Common myeloid progenitor, CD34-positive (primary cell): Measurements from ENCODE around the gene CPLANE1.

Source experiments
- CTCF ChIA-PET: fragments of 350-600 bp; sonication (Branson Sonifier 250); formaldehyde crosslinking; loops from one replicate; lab custom pipeline; 2021; ENCODE audit warnings: antibody characterized with exemption; lab: Charles Lee
- POLR2A ChIA-PET: fragments of 350-600 bp; sonication (Branson Sonifier 250); formaldehyde crosslinking; loops from one replicate; lab custom pipeline; 2021; ENCODE audit warnings: antibody characterized with exemption; lab: Charles Lee
- DNase-seq, 3 donors: peaks; one replicate each; pipeline versions ENCODE4 v3.0.0 to v3.0.0-alpha.2; 2013
- H3K27ac ChIP-seq, 2 experiments: 1 replicate in 1 of 2; 2 replicates in 1 of 2; pipeline ENCODE4 v1.7.0; 2013; ENCODE audit warnings: inconsistent platforms in 2 of 2, low read length in 2 of 2, mild to moderate bottlenecking in 2 of 2, low read depth in 1 of 2, moderate library complexity in 1 of 2; ENCODE audit not compliant: severe bottlenecking in 2 of 2, insufficient read depth in 1 of 2, poor library complexity in 1 of 2
- H3K27me3 ChIP-seq, 5 experiments: replicated peaks in 2 of 5; 1 replicate in 3 of 5; 2 replicates in 2 of 5; pipeline versions ENCODE4 v1.6.1 to v1.7.0; 2013; ENCODE audit warnings: low read length in 4 of 5, mild to moderate bottlenecking in 2 of 5, moderate library complexity in 2 of 5, inconsistent platforms in 1 of 5; ENCODE audit not compliant: insufficient read depth in 5 of 5, control insufficient read depth in 4 of 5
- H3K36me3 ChIP-seq, 4 experiments: 1 replicate in 2 of 4; 2 replicates in 2 of 4; pipeline versions ENCODE4 v1.6.1 to v1.7.0; 2013; ENCODE audit warnings: low read length in 3 of 4, control low read depth in 1 of 4, mild to moderate bottlenecking in 1 of 4; ENCODE audit not compliant: control insufficient read depth in 4 of 4, insufficient read depth in 4 of 4
- H3K4me1 ChIP-seq, 4 experiments: 1 replicate in 3 of 4; 2 replicates in 1 of 4; pipeline versions ENCODE4 v1.6.1 to v1.7.1; 2013; ENCODE audit warnings: low read length in 3 of 4, mild to moderate bottlenecking in 3 of 4, control low read depth in 1 of 4, inconsistent platforms in 1 of 4, moderate library complexity in 1 of 4; ENCODE audit not compliant: control insufficient read depth in 4 of 4, insufficient read depth in 4 of 4; ENCODE audit errors: control extremely low read depth in 1 of 4
- H3K4me3 ChIP-seq, 7 experiments: 1 replicate in 4 of 7; 2 replicates in 3 of 7; pipeline versions ENCODE4 v1.5.1 to v1.7.0; 2013; ENCODE audit warnings: mild to moderate bottlenecking in 7 of 7, low read length in 6 of 7, moderate library complexity in 6 of 7, inconsistent platforms in 2 of 7, low read depth in 2 of 7, control low read depth in 1 of 7; ENCODE audit not compliant: insufficient read depth in 4 of 7, control insufficient read depth in 1 of 7; ENCODE audit errors: extremely low read depth in 1 of 7
- H3K9me3 ChIP-seq, 5 experiments: 1 replicate in 4 of 5; 2 replicates in 1 of 5; pipeline versions ENCODE4 v1.6.1 to v1.7.1; 2013; ENCODE audit warnings: low read length in 4 of 5, mild to moderate bottlenecking in 2 of 5, inconsistent platforms in 1 of 5, low read depth in 1 of 5, moderate library complexity in 1 of 5; ENCODE audit not compliant: control insufficient read depth in 4 of 5, insufficient read depth in 2 of 5; ENCODE audit errors: control extremely low read depth in 1 of 5
- WGBS: methylation state at CpG from one replicate; pipeline ENCODE4 v1.1.5; 2013; ENCODE audit not compliant: insufficient coverage; 5-methylcytosine and 5-hydroxymethylcytosine counted together

The CPLANE1 gene

GRCh38 chr5:37174928-37175327, 74.2 kb downstream of the CPLANE1 start:
- no peaks in the 10 kb centered on the region for H3K4me1 ChIP-seq
- 100% methylated on average over 3 of the region's 3 CpGs for WGBS
- H3K4me3 ChIP-seq, result no peak overlapping the region
- H3K36me3 ChIP-seq, result peaks cover 13 to 71% (median 30%) of the 10 kb centered on the region in 4 experiments
- no peak for DNase-seq
- no peak overlapping the region for H3K27ac ChIP-seq
- H3K27me3 ChIP-seq, result no peaks in the 10 kb centered on the region
- CTCF ChIA-PET, result no interaction called here
- no peaks in the 10 kb centered on the region for H3K9me3 ChIP-seq
- POLR2A ChIA-PET, result no interaction called here

DNA sequence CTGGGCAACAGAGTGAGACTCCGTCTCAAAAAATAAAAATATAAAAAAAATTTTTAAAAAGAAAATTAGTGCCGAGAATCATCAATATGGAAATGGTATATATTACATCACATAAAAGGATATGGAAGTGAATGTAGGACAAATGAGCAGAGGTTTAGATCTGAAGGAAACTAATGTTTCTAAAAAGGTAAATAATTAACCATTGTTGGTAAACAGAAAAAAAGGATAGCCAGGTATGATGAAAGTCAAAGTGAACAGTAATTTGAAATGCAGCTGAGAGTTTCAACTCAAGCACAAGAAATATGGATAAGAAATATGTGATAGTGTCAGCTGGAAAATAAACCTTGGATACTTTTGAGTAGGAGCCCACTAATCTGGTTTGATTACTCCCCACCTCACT, 76.2 kb downstream of the CPLANE1 start:
- no CpG with 5 or more reads among the region's 2 CpGs for WGBS
- no peak for DNase-seq

GRCh38 chr5:37170856-37171255, 78.3 kb downstream of the CPLANE1 start:
- no peak overlapping the region for H3K27ac ChIP-seq
- POLR2A ChIA-PET, result no interaction called here
- peaks cover 16 to 71% (median 37%) of the 10 kb centered on the region in 4 experiments for H3K36me3 ChIP-seq
- no peaks in the 10 kb centered on the region for H3K27me3 ChIP-seq
- CTCF ChIA-PET, result no interaction called here
- 95% methylated on average over 6 of the region's 6 CpGs for WGBS
- H3K4me3 ChIP-seq, result no peak overlapping the region
- no peaks in the 10 kb centered on the region for H3K4me1 ChIP-seq
- no peaks in the 10 kb centered on the region for H3K9me3 ChIP-seq
- no peak for DNase-seq

More for the DNA sequence above, 76.2 kb downstream of the CPLANE1 start:
- no peaks in the 10 kb centered on the region for H3K27me3 ChIP-seq
- no peak overlapping the region for H3K27ac ChIP-seq
- H3K36me3 ChIP-seq, result peaks cover 13 to 74% (median 40%) of the 10 kb centered on the region in 4 experiments
- POLR2A ChIA-PET, result no interaction called here
- no peaks in the 10 kb centered on the region for H3K9me3 ChIP-seq
- H3K4me3 ChIP-seq, result no peak overlapping the region
- no peaks in the 10 kb centered on the region for H3K4me1 ChIP-seq
- CTCF ChIA-PET, result interaction anchor here (1.0 kb wide), 1 partner anchor 79 kb away, joined by 3 read pairs; no protein-coding TSS in a partner anchor

DNA sequence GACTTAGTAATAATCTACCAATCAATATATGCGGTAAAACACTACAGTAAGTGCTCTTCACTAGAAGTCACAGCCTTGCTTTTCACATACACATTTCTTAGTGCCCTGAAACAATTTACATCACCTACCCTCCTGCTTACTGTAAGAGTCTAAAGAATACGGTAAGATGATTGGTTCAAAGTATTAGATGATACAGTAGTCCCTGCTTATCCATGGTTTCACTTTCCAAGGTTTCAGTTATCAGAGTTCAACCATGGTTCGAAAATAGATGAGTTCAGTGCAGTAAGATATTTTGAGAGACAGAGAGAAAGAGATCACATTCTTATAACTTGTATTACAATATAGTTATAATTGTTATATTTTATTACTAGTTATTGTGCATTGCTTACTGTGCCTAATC, 83.0 kb downstream of the CPLANE1 start:
- CTCF ChIA-PET, result no interaction called here
- no peak overlapping the region for H3K4me3 ChIP-seq
- no CpG with 5 or more reads among the region's 3 CpGs for WGBS
- peaks cover 12 to 54% (median 26%) of the 10 kb centered on the region in 4 experiments for H3K36me3 ChIP-seq
- no peak overlapping the region for H3K27ac ChIP-seq
- H3K4me1 ChIP-seq, result no peaks in the 10 kb centered on the region
- H3K27me3 ChIP-seq, result no peaks in the 10 kb centered on the region
- no peaks in the 10 kb centered on the region for H3K9me3 ChIP-seq
- DNase-seq, result no peak
- POLR2A ChIA-PET, result no interaction called here

GRCh38 chr5:37165761-37166160, 83.4 kb downstream of the CPLANE1 start:
- no peak for DNase-seq
- Histone ChIP-seq H3K4me3 (no peak overlapping the region), H3K27me3 (no peaks in the 10 kb centered on the region), H3K9me3 (no peaks in the 10 kb centered on the region), H3K36me3 (peaks cover 15 to 53% (median 22%) of the 10 kb centered on the region in 4 experiments), H3K27ac (no peak overlapping the region), H3K4me1 (no peaks in the 10 kb centered on the region)
- WGBS, result no CpG with 5 or more reads among the region's 1 CpG
- CTCF ChIA-PET, result no interaction called here
- POLR2A ChIA-PET, result no interaction called here

DNA sequence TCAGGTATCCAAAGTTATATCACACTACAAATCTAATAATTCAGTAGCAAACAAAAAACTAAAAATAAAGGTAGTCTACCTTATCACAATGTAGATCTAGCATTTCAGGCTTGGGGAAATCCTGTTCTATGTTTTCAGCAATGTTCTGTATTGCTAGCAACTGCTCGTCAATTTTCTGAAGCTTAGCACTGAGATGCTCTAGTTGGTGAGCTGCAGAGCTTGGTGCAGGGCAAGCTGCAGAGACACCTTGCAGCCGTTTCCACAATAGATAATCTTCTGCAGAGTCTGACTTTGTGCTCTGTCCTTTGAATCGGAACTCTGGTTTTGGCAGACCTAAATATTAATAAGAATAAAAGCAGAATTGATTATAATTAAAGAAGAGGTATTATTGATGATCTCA, 95.5 kb downstream of the CPLANE1 start:
- ChIA-PET POLR2A (no interaction called here), CTCF (no interaction called here)
- H3K9me3 ChIP-seq, result no peaks in the 10 kb centered on the region
- no peak for DNase-seq
- no peak overlapping the region for H3K4me3 ChIP-seq
- 94% methylated on average over 2 of the region's 3 CpGs for WGBS
- no peaks in the 10 kb centered on the region for H3K27me3 ChIP-seq
- H3K27ac ChIP-seq, result no peak overlapping the region
- H3K4me1 ChIP-seq, result no peaks in the 10 kb centered on the region
- H3K36me3 ChIP-seq, result peaks cover 18 to 55% (median 28%) of the 10 kb centered on the region in 4 experiments

DNA sequence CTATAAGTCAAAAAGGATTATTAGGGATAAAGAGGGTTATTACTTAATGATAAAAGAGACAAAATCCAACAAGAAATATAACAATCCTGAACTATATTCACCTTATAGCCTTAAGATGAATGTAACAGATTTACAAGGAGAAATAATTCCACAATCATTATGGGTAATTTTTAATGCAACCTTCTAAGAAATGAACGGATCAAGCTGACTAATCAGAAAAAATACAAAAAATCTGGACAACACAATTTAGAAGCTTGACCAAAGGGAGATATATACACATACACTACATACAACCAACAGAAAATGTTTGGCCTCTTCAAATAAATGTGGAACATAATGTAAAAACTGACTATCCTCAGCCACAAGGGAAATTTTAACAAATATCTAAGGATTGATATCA, 102.3 kb downstream of the CPLANE1 start:
- H3K27me3 ChIP-seq, result no peaks in the 10 kb centered on the region
- DNase-seq, result no peak
- ChIA-PET CTCF (interaction anchor here (1.5 kb wide), 1 partner anchor 9 kb away, joined by 4 read pairs; no protein-coding TSS in a partner anchor), POLR2A (no interaction called here)
- H3K9me3 ChIP-seq, result peaks cover 0 to 10% (median 8%) of the 10 kb centered on the region in 5 experiments
- H3K36me3 ChIP-seq, result peaks cover 5 to 35% (median 16%) of the 10 kb centered on the region in 4 experiments
- no peaks in the 10 kb centered on the region for H3K4me1 ChIP-seq
- WGBS, result no CpG with 5 or more reads among the region's 1 CpG
- no peak overlapping the region for H3K27ac ChIP-seq
- no peak overlapping the region for H3K4me3 ChIP-seq
